ENCODE measurements around the gene PLCD3.

The PLCD3 gene

GRCh38 chr17:45098869-45099616 is 33.3 kb downstream of the PLCD3 start:
- DNase-seq = peak; percentile 20

- no peak for DNase-seq
Measured at GRCh38 chr17:45098081-45098868, 34.0 kb downstream of the PLCD3 start.

GRCh38 chr17:45096926-45097325 is 35.4 kb downstream of the PLCD3 start:
- DNase-seq = no peak

- DNase-seq = peak; percentile 9
Measured at GRCh38 chr17:45096141-45096540, 36.2 kb downstream of the PLCD3 start.

GRCh38 chr17:45093444-45094110 is 38.7 kb downstream of the PLCD3 start:
- no peak for DNase-seq

- DNase-seq = no peak
Measured at GRCh38 chr17:45092911-45093430, 39.3 kb downstream of the PLCD3 start.

GRCh38 chr17:45091778-45092425 is 40.4 kb downstream of the PLCD3 start:
- no peak for DNase-seq

GRCh38 chr17:45090711-45091110 is 41.6 kb downstream of the PLCD3 start:
- DNase-seq = no peak

- no peak for DNase-seq
Measured at GRCh38 chr17:45088741-45089140, 43.6 kb downstream of the PLCD3 start.

GRCh38 chr17:45087978-45088377 is 44.3 kb downstream of the PLCD3 start:
- no peak for DNase-seq

GRCh38 chr17:45087504-45087975 is 44.8 kb downstream of the PLCD3 start:
- no peak for DNase-seq

GRCh38 chr17:45086865-45087503 is 45.3 kb downstream of the PLCD3 start:
- DNase-seq = no peak

GRCh38 chr17:45086391-45086790 is 45.9 kb downstream of the PLCD3 start:
- no peak for DNase-seq

- DNase-seq = no peak
Measured at GRCh38 chr17:45081047-45081703, 51.1 kb downstream of the PLCD3 start.

GRCh38 chr17:45077643-45078042 is 54.7 kb downstream of the PLCD3 start:
- DNase-seq = no peak

- no peak for DNase-seq
Measured at GRCh38 chr17:45073414-45074070, 58.8 kb downstream of the PLCD3 start.

- DNase-seq = no peak
Measured at GRCh38 chr17:45070809-45071208, 61.5 kb downstream of the PLCD3 start.

- DNase-seq = no peak
Measured at GRCh38 chr17:45070001-45070400, 62.3 kb downstream of the PLCD3 start.

GRCh38 chr17:45067637-45068036 is 64.7 kb downstream of the PLCD3 start:
- no peak for DNase-seq

GRCh38 chr17:45063198-45063597 is 69.1 kb downstream of the PLCD3 start:
- DNase-seq = no peak

- DNase-seq = no peak
Measured at GRCh38 chr17:45061606-45062205, 70.6 kb downstream of the PLCD3 start.

Data from NCI-H526 treated with DMSO at 0.1 percent for 48 hours (cell line).